Skeletal muscle tissue (tissue), 4 donors: ENCODE results near the gene CHRNB1. TPM values are rescaled to one million over a fixed set of nuclear protein-coding genes. Genes with fewer than 3 reads are reported as not detected.

Source experiments
- H3K27ac ChIP-seq: one replicate; pipeline ENCODE4 v1.7.0; 2013; ENCODE audit warnings: mild to moderate bottlenecking, low read depth, low read length, inconsistent platforms
- H3K27me3 ChIP-seq, 3 donors: one replicate each; pipeline ENCODE4 v1.7.0; 2013; ENCODE audit warnings: low read length in 3 of 3; ENCODE audit not compliant: control insufficient read depth in 3 of 3, insufficient read depth in 3 of 3
- H3K36me3 ChIP-seq, 3 donors: one replicate each; pipeline ENCODE4 v1.7.0; 2013; ENCODE audit warnings: low read length in 3 of 3; ENCODE audit not compliant: control insufficient read depth in 3 of 3, insufficient read depth in 3 of 3
- H3K4me1 ChIP-seq, 3 donors: one replicate each; pipeline ENCODE4 v1.7.0; 2013; ENCODE audit warnings: low read length in 3 of 3, mild to moderate bottlenecking in 3 of 3; ENCODE audit not compliant: control insufficient read depth in 3 of 3, insufficient read depth in 3 of 3
- H3K4me3 ChIP-seq, 3 donors: one replicate each; pipeline ENCODE4 v1.7.0; 2013; ENCODE audit warnings: low read length in 3 of 3
- H3K9ac ChIP-seq, 3 donors: one replicate each; pipeline ENCODE4 v1.7.0; 2013; ENCODE audit warnings: low read length in 3 of 3, mild to moderate bottlenecking in 3 of 3, moderate library complexity in 2 of 3, low read depth in 1 of 3
- H3K9me3 ChIP-seq, 3 donors: one replicate each; pipeline ENCODE4 v1.7.0; 2013; ENCODE audit warnings: low read length in 3 of 3; ENCODE audit not compliant: control insufficient read depth in 3 of 3
- total RNA-seq: library from RNA; depleted of rRNA; stranded (reverse); fragments of >200 nt; gene quantifications from one replicate; pipeline ENCODE4 v1.2.3, GENCODE V29; 2014
- donor health status: Osteomylitis.

CHRNB1 gene
- total RNA-seq, 1 donor from 2014 or later = 31.3 TPM

DNA sequence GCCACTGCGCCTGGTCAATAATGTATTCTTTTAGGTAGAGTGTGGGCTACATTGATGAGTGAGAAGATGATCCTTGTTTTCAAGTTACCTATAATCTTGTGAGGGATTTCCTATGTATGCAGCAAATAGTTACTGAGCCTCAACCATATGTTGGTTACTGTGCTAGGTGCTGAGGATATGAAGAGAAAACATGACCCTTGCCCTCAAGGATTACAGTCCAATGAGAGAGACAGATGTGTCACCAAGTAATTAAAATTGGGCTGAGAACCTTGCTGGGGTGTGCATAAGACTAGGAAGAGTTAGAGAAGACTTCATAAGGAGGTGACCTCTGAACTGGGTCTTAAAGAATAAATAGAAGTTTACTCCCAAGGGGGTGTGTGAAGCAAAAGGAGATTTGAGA is 46.7 kb downstream of the CHRNB1 start:
- Histone ChIP-seq H3K9ac (no peak overlapping the region), H3K4me1 (peaks cover 25 to 33% (median 29%) of the 10 kb centered on the region in 3 donors), H3K27ac (no peak overlapping the region), H3K27me3 (no peaks in the 10 kb centered on the region), H3K36me3 (peaks cover 8% of the 10 kb centered on the region in 3 donors), H3K4me3 (no peak overlapping the region), H3K9me3 (no peaks in the 10 kb centered on the region)

DNA sequence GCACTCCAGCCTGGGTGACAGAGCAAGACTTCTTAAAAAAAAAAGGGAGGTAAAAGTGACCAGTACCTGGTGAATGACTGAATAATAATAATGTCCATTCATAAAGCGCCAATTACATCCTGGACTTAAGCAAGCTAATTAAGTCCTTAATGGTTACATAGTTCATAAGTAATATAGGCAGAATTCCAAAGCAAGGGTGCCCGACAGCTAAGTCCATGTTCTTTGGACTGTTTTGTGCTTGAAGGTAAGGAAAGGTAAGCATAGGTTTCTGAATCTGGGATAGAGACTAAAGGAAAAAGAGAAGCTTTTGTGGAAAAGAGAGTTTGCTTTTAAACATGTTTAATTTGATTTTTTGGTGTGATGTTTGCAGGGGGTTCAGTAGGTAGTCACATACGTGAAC is 49.1 kb downstream of the CHRNB1 start:
- H3K9ac ChIP-seq = no peak overlapping the region
- peaks cover 13 to 19% (median 17%) of the 10 kb centered on the region in 3 donors for H3K4me1 ChIP-seq
- no peaks in the 10 kb centered on the region for H3K9me3 ChIP-seq
- no peak overlapping the region for H3K4me3 ChIP-seq
- no peaks in the 10 kb centered on the region for H3K27me3 ChIP-seq
- no peak overlapping the region for H3K27ac ChIP-seq
- H3K36me3 ChIP-seq = peaks cover 29 to 31% (median 31%) of the 10 kb centered on the region in 3 donors

DNA sequence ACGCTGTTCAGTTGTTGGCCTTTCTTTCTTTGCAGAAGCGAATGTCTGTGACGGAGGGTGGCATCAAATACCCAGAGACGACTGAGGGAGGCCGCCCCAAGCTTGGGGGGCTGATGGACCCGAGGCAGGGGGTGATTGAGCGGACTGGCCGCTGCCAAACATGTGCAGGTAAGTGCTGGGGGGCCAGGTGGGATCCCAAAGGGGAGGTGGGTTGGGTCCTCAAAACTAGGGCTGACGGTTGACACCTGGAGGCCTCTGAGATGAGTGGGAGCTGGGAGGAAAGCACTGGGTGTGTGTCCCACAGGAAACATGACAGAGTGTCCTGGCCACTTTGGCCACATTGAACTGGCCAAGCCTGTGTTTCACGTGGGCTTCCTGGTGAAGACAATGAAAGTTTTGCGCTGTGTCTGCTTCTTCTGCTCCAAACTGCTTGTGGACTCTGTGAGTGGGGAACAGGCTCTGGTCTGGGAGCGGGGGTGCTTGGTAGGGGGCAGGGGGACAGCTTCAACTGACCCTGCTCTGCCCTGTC is 51.1 kb downstream of the CHRNB1 start:
- H3K36me3 ChIP-seq = peaks cover 43 to 48% (median 46%) of the 10 kb centered on the region in 3 donors
- no peak overlapping the region for H3K4me3 ChIP-seq
- no peaks in the 10 kb centered on the region for H3K9me3 ChIP-seq
- no peak overlapping the region for H3K27ac ChIP-seq
- peaks cover 8 to 12% (median 12%) of the 10 kb centered on the region in 3 donors for H3K4me1 ChIP-seq
- no peaks in the 10 kb centered on the region for H3K27me3 ChIP-seq
- H3K9ac ChIP-seq = no peak overlapping the region

DNA sequence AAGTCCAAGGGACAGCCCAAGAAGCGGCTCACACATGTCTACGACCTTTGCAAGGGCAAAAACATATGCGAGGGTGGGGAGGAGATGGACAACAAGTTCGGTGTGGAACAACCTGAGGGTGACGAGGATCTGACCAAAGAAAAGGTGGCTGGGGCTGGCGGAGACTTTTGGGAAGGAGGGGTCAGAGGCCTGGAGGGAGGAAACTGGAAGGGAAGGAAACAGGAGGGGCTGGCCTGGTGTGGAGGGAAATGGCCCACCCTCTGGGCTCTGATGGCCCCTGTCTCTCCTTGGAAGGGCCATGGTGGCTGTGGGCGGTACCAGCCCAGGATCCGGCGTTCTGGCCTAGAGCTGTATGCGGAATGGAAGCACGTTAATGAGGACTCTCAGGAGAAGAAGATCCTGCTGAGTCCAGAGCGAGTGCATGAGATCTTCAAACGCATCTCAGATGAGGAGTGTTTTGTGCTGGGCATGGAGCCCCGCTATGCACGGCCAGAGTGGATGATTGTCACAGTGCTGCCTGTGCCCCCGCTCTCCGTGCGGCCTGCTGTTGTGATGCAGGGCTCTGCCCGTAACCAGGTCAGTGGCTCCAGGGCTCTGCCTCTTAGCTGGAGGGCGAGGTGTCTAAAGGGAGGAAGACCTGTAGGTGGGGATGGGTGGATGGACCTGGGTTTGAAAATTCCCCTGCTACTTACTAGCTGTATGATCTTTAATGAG is 51.8 kb downstream of the CHRNB1 start:
- Histone ChIP-seq H3K9me3 (no peaks in the 10 kb centered on the region), H3K27me3 (no peaks in the 10 kb centered on the region), H3K9ac (no peak overlapping the region), H3K4me1 (peaks cover 8 to 12% (median 9%) of the 10 kb centered on the region in 3 donors), H3K4me3 (no peak overlapping the region), H3K27ac (no peak overlapping the region), H3K36me3 (peaks cover 50 to 54% (median 52%) of the 10 kb centered on the region in 3 donors)

DNA sequence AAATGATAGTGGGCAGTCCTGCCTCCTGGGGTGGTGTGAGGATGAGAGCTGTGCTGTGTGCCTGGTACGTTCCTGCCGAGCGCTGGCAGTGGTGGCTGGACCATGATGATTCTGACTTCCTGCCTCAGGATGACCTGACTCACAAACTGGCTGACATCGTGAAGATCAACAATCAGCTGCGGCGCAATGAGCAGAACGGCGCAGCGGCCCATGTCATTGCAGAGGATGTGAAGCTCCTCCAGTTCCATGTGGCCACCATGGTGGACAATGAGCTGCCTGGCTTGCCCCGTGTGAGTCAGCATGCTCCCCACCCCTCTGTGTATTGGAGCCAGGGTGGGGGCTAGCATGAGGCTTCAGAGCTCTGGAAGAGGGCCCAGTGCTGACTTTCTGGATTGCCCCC is 52.4 kb downstream of the CHRNB1 start:
- Histone ChIP-seq H3K36me3 (peaks cover 56 to 60% (median 58%) of the 10 kb centered on the region in 3 donors), H3K4me1 (peaks cover 8 to 12% (median 8%) of the 10 kb centered on the region in 3 donors), H3K4me3 (no peak overlapping the region), H3K27ac (no peak overlapping the region), H3K9me3 (no peaks in the 10 kb centered on the region), H3K9ac (no peak overlapping the region), H3K27me3 (no peaks in the 10 kb centered on the region)

DNA sequence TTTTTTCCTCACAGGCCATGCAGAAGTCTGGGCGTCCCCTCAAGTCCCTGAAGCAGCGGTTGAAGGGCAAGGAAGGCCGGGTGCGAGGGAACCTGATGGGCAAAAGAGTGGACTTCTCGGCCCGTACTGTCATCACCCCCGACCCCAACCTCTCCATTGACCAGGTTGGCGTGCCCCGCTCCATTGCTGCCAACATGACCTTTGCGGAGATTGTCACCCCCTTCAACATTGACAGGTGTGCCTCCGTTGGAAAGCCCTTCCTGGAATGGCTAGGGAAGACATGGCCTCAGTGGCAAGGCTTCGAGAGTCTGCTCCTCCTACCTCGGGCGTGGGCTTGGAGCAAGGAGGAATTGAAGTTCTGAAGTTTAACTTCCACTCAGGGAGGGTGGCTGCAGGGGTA is 52.8 kb downstream of the CHRNB1 start:
- Histone ChIP-seq H3K9me3 (no peaks in the 10 kb centered on the region), H3K27me3 (no peaks in the 10 kb centered on the region), H3K4me1 (peaks cover 7 to 12% (median 8%) of the 10 kb centered on the region in 3 donors), H3K4me3 (no peak overlapping the region), H3K9ac (peak overlapping the region in 1 of 3 donors; percentile 16), H3K36me3 (peaks cover 60 to 64% (median 63%) of the 10 kb centered on the region in 3 donors), H3K27ac (no peak overlapping the region)

DNA sequence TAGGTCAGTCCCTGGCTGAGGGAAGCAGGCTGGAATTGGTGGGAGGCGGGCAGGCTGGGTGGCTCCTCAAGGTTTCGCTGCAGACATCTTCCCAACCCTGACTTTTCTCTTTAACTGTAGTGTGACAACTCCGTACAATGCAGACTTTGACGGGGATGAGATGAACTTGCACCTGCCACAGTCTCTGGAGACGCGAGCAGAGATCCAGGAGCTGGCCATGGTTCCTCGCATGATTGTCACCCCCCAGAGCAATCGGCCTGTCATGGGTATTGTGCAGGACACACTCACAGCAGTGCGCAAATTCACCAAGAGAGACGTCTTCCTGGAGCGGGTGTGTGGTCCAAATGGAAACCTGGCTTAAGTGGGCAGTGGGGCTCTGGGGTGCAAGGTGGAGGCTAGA is 54.3 kb downstream of the CHRNB1 start:
- Histone ChIP-seq H3K9me3 (no peaks in the 10 kb centered on the region), H3K4me3 (no peak overlapping the region), H3K9ac (no peak overlapping the region), H3K27me3 (no peaks in the 10 kb centered on the region), H3K27ac (no peak overlapping the region), H3K4me1 (peaks cover 0 to 12% (median 0%) of the 10 kb centered on the region in 3 donors), H3K36me3 (peaks cover 75 to 79% (median 78%) of the 10 kb centered on the region in 3 donors)

DNA sequence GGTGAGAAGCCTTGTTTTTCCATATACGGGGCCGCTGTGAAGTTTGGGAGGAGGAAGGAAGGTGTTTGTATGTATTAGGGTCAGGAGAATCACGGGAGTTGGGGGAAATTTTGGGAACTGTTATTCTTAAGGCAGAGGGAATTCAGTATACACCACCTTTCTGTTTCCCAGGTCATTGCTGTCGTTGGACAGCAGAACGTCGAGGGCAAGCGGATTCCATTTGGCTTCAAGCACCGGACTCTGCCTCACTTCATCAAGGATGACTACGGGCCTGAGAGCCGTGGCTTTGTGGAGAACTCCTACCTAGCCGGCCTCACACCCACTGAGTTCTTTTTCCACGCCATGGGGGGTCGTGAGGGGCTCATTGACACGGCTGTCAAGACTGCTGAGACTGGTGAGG is 56.9 kb downstream of the CHRNB1 start:
- H3K27me3 ChIP-seq = no peaks in the 10 kb centered on the region
- no peak overlapping the region for H3K9ac ChIP-seq
- H3K4me1 ChIP-seq = peaks cover 0 to 7% (median 0%) of the 10 kb centered on the region in 3 donors
- H3K9me3 ChIP-seq = no peaks in the 10 kb centered on the region
- no peak overlapping the region for H3K4me3 ChIP-seq
- peaks cover 75 to 89% (median 89%) of the 10 kb centered on the region in 3 donors for H3K36me3 ChIP-seq
- H3K27ac ChIP-seq = no peak overlapping the region

DNA sequence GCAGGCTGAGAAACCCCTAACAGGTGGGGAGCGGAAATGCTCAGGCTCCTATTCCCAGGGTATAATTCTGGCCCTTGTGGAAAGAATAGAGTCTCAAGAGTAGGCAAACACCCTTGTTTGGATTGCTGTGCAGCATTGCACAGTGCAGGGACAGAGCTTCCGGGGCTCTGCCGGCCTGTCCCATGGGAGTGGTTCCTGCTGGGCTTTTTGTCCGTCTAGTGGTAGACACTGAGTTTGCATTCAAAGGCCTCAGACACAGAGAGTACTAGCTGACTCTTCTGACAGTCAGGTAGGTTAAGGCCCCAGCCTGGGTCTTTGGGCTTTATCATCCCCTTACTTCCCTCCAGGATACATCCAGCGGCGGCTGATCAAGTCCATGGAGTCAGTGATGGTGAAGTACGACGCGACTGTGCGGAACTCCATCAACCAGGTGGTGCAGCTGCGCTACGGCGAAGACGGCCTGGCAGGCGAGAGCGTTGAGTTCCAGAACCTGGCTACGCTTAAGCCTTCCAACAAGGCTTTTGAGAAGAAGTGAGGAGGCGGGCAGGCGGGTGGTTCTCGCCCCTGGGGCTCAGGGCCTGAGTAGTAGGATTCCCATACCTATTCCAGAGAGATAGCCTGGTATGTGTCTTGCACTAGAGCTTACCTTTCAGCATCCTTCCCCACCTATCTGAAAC is 57.4 kb downstream of the CHRNB1 start:
- H3K27me3 ChIP-seq = no peaks in the 10 kb centered on the region
- H3K36me3 ChIP-seq = peaks cover 72 to 88% (median 86%) of the 10 kb centered on the region in 3 donors
- peaks cover 0 to 5% (median 0%) of the 10 kb centered on the region in 3 donors for H3K4me1 ChIP-seq
- H3K9me3 ChIP-seq = no peaks in the 10 kb centered on the region
- H3K4me3 ChIP-seq = no peak overlapping the region
- H3K9ac ChIP-seq = no peak overlapping the region
- H3K27ac ChIP-seq = no peak overlapping the region

DNA sequence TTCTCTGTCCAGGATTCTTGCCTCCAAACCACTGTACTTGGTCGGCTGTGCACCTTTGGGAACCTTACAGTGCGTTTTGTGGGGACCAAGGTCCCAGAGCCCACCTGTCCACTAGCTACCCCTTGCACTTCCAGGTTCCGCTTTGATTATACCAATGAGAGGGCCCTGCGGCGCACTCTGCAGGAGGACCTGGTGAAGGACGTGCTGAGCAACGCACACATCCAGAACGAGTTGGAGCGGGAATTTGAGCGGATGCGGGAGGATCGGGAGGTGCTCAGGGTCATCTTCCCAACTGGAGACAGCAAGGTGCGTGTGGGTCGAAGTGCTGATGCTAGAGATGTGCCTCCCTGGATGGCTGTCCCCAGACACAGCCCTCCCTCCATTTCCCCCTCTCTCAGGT is 58.1 kb downstream of the CHRNB1 start:
- no peak overlapping the region for H3K27ac ChIP-seq
- H3K27me3 ChIP-seq = no peaks in the 10 kb centered on the region
- no peaks in the 10 kb centered on the region for H3K9me3 ChIP-seq
- H3K9ac ChIP-seq = no peak overlapping the region
- peaks cover 0 to 2% (median 0%) of the 10 kb centered on the region in 3 donors for H3K4me1 ChIP-seq
- H3K4me3 ChIP-seq = no peak overlapping the region
- peaks cover 68 to 85% (median 83%) of the 10 kb centered on the region in 3 donors for H3K36me3 ChIP-seq
